ENCODE data around the gene ADAMTS12.

DNA sequence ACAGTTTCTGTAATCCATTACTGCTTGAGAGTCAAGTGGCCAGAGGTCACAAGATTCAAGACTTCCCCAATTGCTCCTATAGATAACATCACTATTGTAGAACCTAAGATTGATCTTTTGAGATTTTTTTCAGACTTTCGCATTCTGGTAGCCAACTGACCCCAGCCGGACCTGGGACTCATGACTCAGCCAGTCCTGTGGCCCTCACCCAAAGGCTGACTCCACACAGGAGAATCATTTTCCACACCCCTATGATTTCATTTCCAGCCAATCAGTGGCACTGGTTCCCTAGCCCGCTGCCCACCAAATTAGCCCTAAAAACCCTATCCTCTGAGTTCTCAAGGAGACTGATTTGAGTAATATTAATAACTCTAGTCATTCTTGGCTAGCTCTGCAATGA is 414.8 kb downstream of the ADAMTS12 start:
- TF ChIP-seq, protein P1, sequence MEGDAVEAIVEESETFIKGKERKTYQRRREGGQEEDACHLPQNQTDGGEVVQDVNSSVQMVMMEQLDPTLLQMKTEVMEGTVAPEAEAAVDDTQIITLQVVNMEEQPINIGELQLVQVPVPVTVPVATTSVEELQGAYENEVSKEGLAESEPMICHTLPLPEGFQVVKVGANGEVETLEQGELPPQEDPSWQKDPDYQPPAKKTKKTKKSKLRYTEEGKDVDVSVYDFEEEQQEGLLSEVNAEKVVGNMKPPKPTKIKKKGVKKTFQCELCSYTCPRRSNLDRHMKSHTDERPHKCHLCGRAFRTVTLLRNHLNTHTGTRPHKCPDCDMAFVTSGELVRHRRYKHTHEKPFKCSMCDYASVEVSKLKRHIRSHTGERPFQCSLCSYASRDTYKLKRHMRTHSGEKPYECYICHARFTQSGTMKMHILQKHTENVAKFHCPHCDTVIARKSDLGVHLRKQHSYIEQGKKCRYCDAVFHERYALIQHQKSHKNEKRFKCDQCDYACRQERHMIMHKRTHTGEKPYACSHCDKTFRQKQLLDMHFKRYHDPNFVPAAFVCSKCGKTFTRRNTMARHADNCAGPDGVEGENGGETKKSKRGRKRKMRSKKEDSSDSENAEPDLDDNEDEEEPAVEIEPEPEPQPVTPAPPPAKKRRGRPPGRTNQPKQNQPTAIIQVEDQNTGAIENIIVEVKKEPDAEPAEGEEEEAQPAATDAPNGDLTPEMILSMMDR (conservative IDR thresholded peaks at IDR 0.05): no peak
- no peak for TF ChIP-seq ZFX (IDR thresholded peaks at IDR 0.05)
